ENCODE results near the gene AHCYL1.

The AHCYL1 gene

DNA sequence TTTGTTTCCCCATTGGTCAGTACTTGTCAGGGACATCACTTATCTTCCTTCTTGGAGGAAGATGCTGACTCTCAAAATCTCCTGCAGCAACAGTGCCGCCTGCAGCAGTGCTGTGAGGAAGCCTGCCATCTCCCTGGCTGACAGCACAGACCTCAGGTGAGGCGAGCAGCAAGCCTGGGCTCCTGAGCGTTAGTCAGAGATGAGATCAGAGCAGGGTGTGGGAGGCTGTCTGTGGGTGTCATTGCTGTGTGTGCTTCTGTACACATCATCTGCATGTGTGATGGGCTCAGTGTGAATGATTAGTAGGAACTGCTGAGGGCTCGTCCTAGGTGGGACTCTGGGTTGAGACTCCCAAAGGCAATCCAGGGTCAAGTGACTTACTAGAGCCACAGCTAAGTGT lies 56.0 kb downstream of the AHCYL1 start:
- no peak for DNase-seq

DNA sequence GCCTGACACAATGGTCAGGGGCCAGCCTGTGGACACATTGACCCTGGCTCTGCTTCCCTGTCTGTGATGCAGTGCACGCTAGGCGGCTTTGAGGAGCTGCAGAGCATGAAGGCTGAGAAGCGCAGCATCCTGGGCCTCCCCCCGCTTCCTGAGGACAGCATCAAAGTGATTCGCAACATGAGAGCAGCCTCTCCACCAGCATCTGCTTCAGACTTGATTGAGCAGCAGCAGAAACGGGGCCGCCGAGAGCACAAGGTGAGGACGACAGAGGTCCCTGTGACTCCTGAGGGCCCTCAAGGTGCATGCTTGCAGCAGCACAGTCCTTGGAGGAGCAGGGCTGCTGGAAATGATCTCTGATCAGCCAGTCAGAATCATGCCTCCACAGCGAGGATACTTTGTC lies 58.5 kb downstream of the AHCYL1 start:
- DNase-seq, result no peak

DNA sequence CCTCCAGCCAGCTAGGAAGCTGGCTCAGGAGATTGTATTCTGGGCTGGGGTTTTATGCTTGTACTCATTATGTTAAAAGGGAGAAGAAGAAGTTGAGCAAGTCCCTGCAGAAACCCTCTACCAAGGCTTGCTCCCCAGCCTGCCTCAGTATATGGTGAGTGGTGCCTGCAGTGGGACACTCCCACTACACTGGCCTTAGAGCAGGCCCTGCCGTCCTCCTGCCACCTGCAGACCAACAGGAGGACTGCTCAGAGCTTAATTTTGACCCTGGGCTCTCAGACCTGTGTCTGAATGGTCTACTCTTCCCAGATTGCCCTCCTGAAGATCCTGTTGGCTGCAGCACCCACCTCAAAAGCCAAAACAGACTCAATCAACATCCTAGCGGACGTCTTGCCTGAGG lies 62.9 kb downstream of the AHCYL1 start:
- no peak for DNase-seq

DNA sequence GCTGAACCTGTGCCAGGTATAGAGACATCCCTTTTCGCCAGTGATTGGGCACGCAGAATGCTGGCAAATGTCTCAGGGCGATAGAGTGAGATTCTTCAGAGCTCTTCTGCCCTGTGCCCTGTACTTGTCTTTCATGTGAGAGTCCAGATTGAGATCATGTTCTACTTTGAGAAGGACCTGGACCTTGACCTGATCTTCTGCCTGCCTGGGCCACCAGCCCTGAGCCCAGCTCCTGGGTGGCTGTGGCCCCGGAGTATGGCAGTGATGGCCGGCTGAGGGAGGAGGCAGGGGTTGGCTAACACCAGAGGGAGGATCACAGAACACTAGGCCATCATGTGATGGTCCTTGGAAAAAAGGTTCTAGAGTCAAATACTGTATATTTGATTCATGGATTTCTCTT lies 63.7 kb downstream of the AHCYL1 start:
- DNase-seq, result no peak

DNA sequence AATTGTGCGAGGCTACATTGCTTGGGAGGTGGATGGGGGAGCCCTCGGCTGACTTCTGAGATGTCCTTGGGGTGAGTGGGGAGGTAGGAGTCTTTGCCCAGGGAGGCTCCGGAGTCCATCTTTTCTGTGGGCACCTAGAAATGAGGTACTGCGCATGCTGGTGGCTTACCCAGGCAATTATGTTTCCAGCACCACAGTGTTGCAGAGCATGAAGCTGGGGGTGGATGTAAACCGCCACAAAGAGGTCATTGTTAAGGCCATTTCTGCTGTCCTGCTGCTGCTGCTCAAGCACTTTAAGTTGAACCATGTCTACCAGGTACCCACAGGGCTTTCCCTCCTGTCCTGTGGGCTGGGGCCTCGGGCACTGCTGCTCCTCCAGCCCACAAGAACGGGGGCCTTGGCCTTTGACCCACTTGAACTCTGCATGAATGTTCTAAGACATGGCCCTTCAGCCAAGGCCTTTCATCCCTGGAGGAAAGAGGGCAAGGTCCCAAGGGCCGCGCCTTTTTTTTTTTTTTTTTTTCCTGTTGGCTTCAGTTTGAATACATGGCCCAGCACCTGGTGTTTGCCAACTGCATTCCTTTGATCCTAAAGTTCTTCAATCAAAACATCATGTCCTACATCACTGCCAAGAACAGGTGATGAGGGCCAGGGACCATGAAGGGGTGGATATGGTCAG lies 64.5 kb downstream of the AHCYL1 start:
- no peak for DNase-seq

DNA sequence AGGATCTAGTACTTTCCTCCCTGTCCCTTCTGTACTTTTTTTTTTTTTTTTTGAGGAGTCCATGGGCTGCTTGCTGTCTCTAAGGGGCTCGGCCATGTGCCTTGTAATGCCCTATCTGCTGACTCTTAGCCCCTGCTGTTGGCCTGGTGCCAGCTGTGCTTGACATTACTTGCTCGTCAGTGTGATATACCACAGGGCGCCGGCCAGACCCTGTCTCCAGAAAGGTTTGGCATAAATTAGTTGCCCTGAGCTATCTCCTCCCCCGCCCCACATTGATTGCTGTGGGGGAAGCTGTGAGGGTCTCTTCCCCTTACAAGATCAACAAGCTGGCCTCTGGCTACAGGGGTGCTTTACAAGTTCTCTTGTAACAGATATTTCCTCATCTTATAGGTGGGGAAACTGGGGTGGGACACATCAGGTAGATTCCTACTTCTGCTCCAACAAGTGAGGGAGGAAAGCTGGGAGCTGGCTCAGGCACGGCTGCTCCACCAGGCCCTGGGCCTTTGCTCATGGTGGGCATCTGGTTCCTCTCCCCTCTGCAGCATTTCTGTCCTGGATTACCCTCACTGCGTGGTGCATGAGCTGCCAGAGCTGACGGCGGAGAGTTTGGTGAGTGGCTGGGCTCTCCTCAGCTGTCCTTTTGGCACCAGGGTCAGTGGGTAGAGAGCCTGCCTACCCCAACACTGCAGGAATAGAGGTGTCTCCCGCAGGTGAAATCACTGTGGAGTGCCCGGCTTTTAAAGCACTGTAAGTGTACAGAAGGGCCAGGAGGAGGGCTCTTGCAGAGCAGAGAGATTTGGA lies 65.4 kb downstream of the AHCYL1 start:
- no peak for DNase-seq

DNA sequence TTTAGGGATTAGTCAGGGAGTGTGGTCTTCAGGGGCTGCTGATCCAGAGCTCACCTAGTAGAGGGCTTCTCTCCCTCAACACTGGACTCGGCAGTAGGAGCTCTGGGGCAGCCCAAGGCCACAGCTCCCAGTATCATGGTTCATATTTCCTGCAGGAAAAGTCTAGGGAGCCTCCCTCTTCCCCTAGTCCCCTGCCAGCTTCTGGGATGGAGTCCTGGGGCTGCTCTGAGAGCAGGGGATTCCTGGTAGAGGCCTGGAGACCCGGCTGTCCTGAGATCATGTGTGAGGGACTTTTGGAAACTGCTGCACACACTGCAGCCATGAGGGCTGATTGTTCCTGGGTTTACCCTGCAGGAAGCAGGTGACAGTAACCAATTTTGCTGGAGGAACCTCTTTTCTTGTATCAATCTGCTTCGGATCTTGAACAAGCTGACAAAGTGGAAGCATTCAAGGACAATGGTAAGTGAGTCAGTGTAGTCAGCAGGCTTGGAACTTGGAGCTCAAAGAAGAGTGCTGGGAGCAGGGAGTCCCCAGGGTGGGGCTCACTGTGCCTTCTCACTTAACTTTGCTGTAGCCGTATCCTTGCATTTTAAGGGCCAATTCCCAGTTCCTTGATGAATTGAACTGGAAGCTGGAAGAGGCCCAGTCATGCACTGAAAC lies 66.2 kb downstream of the AHCYL1 start:
- DNase-seq, result no peak

DNA sequence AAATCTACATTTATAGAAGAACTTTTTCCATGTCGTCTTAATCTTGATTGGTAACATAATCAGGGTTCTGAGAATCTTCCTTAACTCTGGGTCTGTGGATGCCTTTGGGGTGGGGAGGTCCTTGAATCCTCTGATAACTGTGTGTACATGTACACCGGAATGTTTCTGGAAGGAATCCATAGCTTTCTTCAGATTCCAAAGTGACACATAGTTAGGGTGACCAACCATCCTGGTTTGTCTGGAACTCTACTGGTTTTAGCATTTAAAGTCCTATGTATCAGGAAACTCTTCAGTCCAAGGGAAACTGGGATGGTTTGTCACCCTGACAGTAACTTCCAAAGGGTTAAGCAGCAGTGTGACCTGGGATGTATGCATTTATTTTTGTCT lies 66.7 kb downstream of the AHCYL1 start:
- DNase-seq, result no peak

DNA sequence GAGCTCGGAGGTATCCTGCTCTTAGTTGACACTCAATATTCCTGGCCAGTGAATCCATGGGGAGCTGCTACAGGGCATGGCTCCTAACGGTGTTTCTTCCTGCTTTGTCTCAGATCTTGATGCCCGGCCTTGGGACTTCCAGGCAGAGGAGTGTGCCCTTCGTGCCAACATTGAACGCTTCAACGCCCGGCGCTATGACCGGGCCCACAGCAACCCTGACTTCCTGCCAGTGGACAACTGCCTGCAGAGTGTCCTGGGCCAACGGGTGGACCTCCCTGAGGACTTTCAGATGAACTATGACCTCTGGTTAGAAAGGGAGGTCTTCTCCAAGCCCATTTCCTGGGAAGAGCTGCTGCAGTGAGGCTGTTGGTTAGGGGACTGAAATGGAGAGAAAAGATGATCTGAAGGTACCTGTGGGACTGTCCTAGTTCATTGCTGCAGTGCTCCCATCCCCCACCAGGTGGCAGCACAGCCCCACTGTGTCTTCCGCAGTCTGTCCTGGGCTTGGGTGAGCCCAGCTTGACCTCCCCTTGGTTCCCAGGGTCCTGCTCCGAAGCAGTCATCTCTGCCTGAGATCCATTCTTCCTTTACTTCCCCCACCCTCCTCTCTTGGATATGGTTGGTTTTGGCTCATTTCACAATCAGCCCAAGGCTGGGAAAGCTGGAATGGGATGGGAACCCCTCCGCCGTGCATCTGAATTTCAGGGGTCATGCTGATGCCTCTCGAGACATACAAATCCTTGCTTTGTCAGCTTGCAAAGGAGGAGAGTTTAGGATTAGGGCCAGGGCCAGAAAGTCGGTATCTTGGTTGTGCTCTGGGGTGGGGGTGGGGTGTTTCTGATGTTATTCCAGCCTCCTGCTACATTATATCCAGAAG lies 69.2 kb downstream of the AHCYL1 start:
- DNase-seq, result peak; percentile 16

DNA sequence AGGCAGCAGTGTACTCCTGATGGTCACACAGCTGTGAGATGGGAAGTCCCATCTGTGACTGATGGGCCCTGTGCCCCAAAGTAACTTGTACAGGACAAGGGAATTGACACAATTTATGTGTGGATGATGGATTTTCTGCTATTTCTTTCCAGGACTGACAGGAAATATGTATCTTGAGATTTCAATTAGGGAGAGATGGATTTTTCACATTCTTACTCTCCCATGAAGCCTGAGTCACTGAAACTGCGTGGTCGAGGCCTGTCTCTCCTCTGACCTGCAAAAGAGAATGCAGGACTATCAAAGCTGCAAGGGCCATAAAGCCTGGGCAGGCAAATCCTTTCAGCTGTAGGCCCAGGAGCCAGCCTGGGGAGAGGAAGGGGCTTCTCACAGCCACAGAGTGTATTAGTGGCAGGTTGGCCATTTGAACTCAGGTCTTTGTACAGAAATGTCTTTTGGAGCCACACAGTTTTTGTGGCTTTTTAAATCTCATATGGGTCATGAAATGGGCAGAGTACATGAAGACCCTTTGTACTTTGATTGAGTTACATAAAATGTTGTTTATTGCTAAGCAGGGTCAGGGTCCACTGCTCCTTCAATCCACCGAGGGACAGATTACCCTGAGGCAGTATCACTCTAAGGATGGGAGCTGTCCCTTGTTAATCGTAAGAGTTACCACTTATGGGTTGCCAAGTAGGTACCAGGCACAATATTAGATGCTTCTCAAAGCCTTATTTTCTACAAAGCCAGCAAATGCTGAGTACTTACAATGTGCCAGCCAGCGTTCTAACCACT lies 71.1 kb downstream of the AHCYL1 start:
- no peak for DNase-seq

DNA sequence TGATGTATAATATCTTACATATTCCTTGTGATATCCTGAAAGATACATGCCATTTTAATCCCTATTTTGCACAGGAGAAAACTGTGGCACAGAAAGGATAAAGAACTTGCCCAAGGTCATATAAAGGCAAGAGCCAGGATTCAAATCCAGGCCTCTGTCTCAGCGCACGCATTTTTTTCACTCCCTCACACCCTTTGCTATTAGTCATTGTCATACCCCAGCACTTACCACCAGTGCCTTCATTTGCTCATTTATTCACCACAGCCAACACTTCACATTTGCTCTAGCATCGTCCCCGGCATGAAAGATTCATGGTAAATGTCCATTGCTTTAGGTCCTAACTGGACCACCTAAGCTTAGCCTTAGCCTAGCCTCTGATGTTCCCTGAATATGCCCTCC lies 71.7 kb downstream of the AHCYL1 start:
- DNase-seq, result no peak

DNA sequence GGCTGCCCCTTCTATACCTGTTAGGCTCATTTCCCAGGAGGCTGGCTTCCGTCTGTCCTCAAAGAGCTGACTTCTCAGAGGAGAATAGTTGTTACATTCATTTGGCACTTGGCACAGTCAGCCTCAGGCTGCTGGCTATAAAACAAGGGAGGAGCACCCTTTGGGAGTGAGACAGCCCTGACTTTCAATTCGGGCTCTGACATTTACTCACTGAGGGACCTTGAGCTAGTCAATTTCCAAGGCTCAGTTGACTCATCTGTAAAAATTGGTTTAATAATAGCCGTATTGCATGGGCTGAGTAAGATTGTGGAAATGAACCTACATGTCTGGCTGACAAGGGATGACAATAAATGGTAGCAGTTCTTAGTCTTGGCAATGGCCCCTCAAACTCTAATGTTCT lies 72.2 kb downstream of the AHCYL1 start:
- DNase-seq, result no peak

DNA sequence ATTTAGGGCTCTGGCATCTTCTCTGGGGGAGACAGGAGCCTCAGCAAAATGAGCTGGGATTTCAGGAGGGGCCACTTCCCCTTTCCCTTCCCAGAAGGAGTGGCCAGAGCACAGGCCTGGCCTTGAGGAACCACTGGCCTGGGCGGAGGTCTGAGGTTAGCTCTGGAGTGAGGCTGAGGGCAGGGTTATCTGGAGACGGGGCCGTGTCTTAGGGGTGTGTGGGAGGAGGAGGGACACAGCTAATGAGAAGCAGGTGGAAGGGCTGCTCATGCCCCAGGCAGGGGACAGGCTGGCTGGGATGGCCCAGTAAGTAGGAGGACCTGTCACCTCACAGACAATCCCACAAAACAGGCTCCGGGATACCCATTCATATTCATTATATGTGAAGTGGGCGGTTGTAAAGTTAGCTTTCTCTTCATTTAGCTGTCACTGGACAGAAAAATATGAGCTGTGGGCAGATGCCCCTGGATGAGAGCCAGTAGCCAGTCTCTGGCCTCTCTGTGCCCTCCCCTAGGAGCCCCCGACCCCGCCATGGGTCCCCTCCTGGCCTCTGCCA lies 73.5 kb downstream of the AHCYL1 start:
- DNase-seq, result no peak

DNA sequence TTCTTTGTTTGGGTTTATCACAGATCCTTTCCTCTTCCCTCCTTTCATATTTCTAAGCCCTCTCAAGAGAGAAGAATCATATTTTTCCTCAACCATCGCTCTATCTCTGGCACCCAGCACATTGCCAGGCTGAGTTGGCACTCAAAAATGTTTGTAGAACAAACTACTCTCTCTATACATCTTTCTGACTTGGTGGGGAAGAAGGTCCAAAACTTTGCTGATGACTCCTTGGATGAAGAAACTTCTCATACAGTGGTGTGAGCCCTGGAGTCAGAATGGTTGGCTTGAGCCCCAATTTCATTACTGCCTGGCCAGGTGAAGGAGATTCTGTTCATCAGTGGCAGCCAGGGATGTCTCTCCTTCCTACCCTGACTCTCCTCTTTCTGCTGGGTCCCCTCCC lies 74.0 kb downstream of the AHCYL1 start:
- no peak for DNase-seq

DNA sequence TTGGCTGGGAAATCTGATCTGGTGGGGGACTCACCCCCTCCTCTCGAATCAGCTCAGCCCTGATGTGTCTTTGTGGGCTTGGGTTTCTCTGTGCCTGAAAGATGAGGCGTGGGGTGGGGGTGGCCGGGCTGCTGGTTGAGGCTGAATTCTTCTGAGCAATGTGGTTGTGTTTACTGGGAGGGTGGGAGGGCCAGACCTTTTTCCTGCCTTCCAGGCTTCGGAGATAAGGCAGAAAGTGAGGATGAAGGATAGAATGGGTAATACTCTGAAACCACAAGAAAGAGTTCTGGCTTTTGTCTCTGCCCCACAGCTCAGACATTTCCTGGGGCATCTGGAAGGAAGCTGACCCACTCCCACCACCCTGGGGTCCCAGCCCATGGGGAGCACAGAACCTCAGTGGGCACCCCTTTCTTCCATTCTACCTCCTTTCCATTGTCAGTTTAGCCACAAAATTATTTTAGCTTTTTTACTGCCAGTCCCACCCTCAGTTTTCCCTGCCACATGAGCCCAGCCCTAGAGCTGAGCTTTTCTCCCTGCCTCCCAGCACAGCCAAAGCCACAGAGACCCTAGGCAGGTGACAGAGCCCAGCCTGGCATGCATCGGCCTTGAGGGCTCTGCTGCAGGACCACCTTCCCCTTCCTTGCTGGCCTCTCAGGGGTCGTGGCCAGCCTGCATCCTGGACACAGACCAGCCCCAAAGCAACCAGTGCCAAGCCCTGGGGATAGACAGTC lies 74.7 kb downstream of the AHCYL1 start:
- no peak for DNase-seq

DNA sequence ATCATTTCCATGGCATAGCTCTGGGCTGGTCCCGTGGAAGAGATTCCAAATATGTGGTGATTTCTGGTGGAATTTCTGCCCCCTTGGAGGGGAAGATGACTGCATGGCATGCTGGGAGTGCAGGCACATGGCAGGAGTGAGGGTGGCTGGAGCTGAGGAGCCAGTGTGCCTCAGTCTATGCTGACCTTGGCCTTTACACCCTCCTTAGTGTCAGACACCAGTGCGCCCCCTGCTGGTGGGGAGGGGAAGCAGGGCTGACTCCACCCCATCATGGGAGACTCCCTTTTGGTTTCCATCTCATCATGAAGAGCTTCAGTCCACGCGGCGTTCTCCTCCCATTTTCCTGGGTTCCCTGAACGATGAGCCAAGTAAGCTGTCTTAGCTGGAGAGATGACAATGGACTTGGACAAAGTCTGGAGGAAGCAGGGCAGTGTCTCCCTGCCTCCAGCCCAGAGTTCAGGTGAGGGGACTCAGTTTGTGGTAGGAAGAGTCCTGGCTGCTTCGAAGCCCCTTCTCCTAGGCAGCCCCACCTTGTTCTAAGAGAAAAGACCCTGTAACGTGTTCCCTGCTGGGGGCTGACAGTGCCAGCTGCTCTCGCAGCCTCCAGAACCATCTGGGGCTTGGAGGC lies 75.6 kb downstream of the AHCYL1 start:
- peak; percentile 21 for DNase-seq

DNA sequence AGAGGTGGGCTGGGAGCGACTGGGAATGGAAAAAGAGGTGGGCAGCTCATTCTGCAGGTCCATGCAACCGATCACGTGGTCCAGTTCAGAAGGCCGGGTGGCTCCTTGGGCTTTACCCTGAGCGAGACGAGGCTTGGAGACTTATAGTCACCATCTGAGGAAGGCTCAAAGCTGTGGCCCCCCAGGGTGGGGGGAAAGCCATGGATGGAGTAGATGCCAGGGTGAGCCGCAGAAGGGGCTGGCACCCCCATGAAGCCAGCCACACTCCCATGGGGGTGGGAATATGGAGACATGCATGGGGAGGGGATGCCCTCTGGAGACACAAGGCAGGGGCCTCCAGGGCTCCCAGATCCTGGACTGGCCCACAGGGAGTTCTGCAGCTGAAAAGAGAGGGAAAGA lies 76.1 kb downstream of the AHCYL1 start:
- no peak for DNase-seq

DNA sequence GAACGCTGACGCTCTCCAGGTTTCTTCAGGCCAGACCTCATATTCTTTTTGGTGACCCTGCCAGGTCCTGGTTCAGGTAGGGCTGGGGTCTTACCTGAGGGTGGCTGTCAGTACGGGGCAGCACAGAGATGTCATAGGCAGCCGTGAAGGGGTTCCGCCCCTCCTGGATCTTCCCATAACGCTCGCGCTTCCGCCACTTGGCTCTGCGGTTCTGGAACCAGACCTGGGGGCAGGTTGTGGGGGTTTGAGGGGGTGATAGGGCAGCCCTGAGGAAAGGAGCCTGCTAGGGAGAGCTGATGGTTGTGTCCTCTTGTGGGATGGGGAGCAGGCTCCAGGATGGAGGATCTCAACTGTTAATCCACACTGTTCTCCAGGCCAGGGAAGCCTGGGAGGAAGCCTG lies 76.8 kb downstream of the AHCYL1 start:
- DNase-seq, result no peak

DNA sequence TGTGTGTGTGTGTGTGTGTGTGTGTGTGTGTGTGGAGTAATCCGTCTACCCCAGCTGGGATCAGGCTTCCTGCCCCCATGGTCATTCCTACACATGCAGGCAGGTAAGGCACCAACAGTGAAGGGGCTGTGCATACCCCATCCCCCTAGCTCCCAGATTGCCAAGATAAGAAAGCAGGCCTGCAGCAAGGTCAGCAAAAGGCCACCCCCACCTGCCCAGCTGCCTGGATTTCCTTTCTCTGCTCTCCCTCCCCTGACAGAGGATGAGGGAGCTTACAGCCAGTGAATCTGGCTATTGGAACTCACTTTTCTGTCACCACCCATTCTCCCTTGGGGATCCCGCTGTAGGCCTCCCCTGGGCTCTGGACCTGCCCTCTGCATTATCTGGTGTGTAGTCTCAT lies 78.0 kb downstream of the AHCYL1 start:
- no peak for DNase-seq

DNA sequence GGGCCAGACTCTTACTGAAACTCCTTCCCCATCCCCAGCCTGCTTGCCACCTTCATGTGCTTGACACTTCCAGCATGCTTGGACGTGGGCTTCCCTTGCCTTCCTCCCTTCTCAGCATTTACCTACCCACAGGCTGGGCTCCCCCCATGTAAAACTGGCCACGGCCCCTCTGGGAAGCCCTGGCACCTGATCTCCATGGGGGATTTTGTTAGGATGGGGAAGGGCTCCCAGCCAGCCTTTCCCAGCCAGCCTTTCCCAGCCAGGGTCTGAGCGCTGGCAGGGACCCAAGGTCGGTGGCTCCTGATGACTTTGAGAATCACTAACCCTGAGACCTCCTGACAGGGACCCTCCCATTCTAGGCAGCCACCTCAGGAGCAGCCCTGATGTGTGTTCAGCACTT lies 79.2 kb downstream of the AHCYL1 start:
- DNase-seq, result no peak
